Right renal pelvis (tissue), 4 donors: ENCODE data around the gene DNMT3B. TPM values are rescaled to one million over a fixed set of nuclear protein-coding genes. Genes with fewer than 3 reads are reported as not detected.
"Not testable (repeated sequence)": the region's sequence is repeated elsewhere in the genome, so short reads cannot be mapped to it uniquely, and the experiment has no call there.

Experiments
- DNase-seq, 4 donors: peaks; one replicate each; pipeline ENCODE4 v3.0.0-alpha.2; 2013; ENCODE audit warnings: low read depth in 4 of 4, low spot score in 3 of 4, missing footprints in 1 of 4
- polyA plus RNA-seq, 4 donors: library from polyadenylated mRNA; unstranded; fragments of 120-200 nt; gene quantifications; one replicate each; pipeline ENCODE4 v1.2.1, GENCODE V29; 2013; ENCODE audit not compliant: insufficient read length in 4 of 4

Gene DNMT3B
- polyA plus RNA-seq, 4 donors = 7.2 to 7.6 (median 7.4) TPM

DNA sequence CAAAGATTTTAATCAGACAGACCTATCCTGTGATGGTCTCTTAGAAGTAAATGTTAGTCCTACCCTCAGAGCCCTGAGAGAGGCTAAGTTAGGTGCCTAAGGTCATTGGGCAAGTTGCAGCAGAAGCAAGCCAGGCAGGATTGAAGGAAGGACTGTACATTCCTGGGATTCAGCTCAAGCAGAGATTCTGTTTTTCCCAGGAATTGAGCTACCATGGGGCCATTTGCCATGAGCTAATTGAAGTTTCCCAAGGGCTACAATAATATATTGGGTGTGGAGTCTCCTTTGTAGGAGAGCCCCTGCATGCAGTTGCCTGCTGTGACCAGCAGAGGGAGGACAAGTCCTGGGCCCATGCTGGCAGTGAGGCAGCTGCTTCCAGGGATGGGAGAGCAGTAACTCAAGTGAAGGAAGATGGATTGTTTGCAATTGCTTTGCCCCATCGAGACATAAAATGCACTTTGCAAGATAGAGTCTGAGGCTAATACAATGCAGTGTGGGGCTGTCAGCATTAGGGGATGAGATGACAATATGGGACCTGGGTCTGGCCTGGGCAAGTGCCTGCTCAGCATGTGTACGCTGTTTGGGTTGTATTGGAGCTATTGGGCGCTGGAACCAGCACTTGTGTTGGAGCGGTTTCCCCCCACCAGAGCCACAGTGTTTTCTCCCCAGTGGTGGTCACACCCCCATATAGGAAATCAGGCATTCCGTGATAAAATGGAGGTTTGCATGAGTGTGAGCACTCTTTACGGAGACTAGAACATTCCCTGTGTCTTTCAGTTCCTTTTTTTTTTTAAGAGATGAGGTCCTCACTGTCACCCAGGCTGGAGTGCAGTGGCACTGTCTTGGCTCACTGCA lies 27.9 kb downstream of the DNMT3B start:
- peak in 3 of 4 donors; percentile 34 to 55 (median 49) for DNase-seq

DNA sequence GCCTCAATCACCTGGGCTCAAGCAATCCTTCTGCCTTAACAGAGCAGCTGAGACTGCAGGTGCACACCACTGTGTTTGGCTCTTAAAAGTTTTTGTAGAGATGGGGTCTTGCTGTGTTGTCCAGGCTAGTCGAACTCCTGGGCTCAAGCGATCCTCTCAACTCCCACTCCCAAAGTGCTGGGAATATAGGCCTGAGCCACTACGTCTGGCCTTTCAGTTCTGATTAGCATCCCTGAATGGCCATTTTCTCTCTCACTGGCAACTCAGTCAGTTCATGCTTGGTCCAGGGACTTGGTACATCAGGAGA lies 28.5 kb downstream of the DNMT3B start:
- no peak for DNase-seq

DNA sequence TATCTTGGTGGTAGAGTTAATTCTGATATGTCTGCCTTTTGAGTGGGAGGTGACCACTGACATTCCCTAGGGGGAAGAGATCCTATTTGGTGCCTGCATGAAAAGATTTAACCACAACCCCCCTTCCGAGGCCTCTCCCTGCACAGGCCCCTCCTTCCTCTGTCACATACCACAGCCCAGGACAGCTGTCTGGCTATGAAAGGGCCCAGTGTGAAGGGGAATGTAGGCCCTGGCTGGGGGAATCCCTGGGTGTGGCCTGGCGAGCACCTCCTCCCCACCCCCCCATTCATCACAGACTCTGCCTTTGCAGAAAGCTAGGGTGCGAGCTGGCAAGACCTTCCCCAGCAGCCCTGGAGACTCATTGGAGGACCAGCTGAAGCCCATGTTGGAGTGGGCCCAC lies 30.1 kb downstream of the DNMT3B start:
- DNase-seq = no peak

DNA sequence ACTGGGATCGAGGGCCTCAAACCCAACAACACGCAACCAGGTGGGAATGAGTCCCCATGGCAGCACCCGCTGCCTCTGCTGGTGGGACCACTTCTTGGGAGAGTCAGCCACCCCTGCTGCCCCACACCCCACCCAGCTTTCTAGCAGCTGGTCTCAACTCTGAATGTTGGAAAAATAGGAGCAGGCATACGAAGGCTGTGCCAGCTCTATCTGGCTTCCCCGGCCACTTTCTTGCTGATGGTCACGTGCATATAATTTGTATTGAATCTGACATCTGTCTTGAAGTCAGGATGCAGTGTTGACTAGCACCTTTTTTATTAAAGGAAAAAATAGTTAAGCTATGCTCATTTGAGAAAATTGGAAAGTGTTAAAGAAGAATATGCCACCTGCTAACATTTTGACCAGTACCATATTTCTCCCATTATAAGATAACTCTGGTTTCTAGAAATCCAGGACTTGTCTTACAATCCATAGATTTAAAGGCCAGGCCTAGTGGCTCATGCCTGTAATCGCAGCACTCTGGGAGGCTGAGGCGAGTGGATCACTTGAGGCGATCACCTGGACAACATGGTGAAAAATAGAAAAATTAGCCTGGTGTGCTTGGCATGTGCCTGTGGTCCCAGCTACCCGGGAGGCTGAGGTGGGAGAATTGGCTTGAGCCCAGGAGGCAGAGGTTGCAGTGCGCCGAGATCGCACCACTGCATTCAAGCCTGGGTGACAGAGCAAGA lies 30.7 kb downstream of the DNMT3B start:
- no peak for DNase-seq

DNA sequence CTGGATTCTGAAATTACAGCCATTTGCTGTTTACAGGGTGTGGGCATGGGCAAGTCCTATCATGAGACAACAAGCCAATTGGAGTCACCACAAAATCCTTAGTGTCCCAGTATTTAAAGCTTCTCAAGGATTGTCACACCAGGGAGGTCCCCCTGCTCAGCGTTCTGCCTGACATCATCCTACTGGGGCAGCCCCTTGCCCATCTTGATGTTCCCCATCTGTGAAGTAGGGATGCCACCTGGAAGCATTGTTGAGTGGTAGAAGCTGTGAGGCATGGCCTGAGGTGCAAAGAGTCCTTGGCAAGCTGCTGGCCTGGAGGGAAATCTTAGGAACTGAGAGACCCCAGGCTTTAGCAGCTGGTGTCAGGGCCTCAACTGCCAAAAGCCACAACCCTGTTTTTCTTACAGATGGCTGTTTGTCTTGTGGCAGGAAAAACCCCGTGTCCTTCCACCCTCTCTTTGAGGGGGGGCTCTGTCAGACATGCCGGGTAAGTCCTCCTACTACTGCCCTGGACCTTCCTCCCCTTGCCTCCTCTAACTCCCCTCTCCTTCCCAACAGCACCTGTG lies 34.3 kb downstream of the DNMT3B start:
- no peak for DNase-seq

DNA sequence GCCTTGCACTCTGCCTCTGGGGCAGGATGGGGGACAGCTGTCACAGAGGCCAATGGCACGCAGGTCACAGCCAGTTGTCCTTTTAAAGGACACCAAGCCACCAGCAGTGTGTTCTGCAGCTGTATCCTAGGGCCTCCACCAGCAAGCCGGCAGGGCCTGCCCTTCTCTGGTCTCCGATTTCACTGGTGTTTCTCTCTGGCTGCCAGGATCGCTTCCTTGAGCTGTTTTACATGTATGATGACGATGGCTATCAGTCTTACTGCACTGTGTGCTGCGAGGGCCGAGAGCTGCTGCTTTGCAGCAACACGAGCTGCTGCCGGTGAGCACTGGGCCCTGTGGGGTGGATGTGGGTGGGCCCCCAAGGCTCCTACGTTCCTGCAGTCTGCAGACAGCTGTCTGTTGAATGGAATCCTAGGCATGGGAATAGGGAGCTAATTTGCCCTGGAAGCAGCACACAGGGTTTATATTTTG lies 34.8 kb downstream of the DNMT3B start:
- DNase-seq = no peak

DNA sequence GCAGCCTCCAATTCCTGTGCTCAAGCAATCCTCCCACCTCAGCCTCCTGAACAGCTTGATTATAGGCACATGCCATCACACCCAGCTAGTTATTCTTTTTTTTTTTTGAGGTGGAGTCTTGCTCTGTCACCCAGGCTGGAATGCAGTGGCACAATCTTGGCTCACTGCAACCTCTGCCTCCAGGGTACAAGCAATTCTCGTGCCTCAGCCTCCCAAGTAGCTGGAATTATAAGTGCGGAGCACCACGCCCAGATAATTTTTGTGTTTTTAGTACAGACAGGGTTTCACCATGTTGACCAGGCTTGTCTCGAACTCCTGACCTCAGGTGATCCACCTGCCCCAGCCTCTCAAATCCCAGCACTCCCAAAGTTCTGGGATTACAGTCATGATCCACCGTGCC lies 35.4 kb downstream of the DNMT3B start:
- DNase-seq = not testable (repeated sequence)

DNA sequence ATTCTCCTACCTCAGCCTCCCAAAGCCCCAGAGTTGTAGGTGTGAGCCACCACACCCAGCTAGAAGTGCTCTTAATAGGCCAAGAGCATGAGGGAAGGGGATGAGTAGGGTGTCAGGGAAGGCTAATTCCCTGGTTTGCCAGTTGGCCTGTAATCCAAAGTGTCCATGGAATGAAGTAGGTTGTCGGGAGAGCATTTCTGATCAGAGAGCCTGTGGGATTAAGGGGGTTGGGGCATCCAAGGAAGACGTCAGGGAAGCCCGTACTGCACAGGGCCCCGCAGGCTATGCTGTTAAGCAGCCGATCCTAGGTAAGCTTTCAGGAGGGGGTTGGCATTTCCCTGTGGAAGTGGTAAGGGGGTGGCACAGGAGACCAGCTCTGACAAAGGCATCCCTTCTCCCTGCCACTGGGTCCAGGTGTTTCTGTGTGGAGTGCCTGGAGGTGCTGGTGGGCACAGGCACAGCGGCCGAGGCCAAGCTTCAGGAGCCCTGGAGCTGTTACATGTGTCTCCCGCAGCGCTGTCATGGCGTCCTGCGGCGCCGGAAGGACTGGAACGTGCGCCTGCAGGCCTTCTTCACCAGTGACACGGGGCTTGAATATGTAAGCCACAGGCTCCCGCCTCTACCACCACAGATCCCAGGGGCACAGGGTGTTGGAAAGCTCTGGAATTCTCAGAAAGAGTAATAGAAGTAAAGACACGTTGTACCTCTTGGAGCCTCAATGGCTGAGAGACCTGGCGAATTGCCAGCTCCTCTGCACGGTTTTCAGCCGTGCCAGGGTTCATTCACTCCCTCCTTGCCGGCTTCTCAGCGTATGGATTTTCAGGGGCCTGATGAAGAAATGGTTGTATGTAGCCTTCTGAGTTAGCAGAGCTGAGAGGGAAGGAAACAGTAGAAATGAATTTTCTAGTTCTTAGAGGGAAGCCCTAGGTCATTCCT lies 36.1 kb downstream of the DNMT3B start:
- no peak for DNase-seq

DNA sequence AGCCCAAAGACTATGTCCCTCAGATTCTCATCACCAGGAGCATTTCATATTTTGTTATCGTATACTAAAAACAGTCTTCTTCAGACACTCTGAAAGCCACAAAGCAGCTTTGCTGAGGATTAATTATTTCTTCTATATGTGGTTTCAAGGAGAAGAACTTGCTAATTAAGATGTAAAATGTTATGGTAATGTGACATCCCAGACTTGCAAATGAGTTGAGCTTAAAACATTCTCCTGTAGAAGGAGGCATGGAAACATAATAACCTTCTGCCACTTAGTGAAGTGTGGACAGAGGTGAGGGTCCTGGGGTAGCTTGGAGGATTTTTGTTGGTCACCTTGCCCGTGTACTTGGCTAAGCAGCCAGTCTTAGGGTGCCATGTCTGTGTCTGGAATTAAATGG lies 40.9 kb downstream of the DNMT3B start:
- DNase-seq = no peak

DNA sequence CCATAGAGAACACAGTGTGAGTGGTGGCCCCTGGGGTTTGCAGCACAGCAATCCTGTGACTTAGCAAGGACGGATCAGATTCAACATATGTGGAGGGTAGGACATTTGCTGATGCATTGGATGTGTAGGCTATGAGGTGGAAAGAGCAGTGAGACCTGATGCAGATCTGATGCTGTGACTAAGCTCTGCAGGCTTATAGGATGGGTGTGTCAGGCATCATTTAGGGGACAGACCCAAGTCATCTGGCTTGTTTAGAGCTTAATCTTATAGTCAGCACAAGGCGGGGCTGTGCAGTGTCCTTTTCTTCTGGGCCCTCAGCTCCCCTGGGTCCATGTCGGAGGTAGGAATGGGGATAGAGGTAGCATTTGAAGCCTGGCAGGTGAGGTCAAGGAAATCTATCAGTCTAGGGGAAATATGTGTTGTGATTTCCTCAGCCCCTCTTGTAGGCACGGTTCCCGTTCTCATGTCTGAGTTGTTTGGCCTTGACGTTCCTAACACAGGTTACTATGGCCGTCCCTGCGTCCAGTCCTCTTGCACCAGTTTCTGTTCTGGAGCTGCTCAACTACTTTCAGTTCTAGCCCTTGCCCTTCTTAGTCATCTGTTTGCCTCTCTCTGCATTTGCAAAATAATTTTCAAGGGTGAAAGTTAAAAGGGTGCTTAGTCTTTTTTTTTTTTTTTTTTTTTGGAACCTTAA lies 42.0 kb downstream of the DNMT3B start:
- no peak for DNase-seq

DNA sequence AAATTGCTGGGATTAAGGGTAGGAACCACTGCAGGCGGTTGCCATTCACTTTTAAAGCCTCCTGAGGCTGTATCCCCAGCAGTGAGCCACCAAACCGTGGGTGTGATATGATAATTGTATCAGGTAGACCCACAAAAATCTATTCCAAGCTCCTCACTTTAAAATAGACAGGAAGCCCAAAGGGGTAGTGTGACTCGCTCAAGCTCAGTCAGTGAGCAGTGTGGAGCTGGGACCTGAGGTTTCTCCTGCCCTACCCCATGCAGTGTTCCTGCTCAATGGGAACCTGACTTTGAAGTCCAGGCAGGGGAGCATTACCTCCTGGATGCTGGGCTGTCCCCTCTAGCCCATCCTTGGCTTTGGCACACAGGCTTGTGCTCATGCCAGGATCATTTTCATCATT lies 42.6 kb downstream of the DNMT3B start:
- DNase-seq = no peak

DNA sequence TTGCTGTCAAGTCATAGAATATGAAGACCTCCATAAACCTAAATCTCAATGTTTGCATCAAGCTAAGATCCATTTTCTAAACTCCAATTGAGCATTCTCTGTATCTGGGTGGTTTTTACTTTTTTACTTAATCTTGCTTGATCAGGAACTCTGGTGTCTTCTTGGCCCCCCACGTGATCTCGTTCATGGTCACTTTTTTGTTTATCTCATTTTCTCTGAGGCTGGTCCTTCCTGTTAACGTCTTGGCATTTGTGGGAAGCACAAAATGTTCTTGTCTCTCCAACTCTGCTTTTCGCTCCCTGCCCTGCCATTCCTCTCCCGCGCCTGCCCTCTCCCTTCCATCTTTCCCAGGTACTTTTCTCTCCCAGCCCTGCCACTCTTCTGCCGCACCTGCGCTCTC lies 43.5 kb downstream of the DNMT3B start:
- no peak for DNase-seq

DNA sequence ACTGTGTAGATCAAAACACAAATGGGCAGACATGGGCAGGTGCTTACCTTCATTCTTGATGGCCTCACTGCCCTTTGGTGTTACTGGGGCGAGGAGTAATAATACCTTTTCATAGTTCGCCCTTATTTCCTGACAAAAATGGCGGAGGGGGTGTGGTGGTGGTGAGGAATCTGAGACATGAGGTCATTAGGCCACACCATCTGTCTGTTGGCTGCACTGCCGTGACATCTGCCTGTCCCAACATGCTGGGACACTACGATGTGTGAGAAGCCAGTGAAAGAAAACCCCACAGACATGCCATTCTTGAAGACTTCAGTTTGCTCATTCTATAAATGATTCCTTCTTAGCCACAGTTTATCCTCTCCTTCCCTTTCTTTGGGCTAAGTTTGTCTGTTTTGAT lies 44.2 kb downstream of the DNMT3B start:
- no peak for DNase-seq

DNA sequence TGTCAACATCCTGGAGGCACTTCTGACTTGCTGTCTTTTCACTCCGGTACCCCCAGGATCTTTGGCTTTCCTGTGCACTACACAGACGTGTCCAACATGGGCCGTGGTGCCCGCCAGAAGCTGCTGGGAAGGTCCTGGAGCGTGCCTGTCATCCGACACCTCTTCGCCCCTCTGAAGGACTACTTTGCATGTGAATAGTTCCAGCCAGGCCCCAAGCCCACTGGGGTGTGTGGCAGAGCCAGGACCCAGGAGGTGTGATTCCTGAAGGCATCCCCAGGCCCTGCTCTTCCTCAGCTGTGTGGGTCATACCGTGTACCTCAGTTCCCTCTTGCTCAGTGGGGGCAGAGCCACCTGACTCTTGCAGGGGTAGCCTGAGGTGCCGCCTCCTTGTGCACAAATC lies 45.5 kb downstream of the DNMT3B start:
- no peak for DNase-seq

DNA sequence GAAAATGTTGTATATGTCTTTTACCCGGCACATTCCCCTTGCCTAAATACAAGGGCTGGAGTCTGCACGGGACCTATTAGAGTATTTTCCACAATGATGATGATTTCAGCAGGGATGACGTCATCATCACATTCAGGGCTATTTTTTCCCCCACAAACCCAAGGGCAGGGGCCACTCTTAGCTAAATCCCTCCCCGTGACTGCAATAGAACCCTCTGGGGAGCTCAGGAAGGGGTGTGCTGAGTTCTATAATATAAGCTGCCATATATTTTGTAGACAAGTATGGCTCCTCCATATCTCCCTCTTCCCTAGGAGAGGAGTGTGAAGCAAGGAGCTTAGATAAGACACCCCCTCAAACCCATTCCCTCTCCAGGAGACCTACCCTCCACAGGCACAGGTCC lies 46.3 kb downstream of the DNMT3B start:
- DNase-seq = no peak

DNA sequence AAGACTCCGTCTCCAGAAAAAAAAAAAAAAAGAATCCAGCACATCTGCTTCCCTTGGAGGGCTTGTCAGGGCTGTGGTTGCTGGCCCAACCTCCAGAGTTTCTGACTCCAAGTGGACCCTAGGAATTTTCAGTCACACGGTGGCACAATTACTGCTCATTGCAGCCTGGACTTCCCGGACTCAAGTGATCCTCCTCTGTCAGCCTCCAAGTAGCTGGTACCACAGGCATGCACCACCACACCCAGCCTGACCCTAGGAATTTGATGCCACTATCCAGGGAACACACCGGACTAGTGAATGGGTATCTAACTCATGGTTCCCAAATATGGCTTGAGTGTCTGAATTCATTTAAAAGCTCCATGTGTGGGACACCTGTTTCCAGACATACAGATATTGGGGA lies 47.7 kb downstream of the DNMT3B start:
- DNase-seq = no peak

DNA sequence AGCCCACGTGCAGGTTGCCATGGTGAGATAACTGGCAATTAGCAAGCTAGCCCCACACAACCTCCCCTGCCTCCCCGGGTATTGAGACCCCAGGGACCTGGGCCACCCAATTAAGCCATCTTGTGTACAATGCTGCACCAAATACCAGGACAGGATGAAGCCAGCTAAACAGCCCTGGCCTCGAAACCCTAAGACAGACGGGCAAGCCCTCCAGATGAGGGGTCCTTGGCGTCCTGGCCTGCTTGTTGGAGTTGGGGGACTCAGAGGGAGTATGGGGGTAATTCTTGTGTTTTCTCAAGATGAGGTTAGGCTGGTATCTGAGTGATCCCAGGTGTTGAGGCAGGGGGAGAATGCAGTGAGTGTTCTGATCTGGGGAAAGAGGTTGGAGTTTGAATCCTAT lies 48.8 kb downstream of the DNMT3B start:
- no peak for DNase-seq

DNA sequence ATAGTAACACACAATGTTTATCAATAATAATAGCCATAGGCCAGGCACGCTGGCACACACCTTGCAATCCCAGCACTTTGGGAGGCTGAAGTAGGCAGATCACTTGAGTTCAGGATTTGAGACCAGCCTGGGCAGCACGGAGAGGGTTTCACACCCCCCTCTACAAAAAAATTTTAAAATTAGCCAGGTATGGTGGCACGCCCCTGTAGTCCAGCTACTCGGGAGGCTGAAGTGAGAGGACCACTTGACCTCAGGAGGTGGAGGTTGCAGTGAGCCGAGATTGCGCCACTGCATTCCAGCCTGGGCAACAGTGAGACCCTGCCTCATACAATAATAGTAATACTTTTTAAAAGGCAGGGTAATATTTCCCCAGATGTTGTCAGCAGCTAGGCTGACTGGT lies 49.7 kb downstream of the DNMT3B start:
- DNase-seq = no peak

DNA sequence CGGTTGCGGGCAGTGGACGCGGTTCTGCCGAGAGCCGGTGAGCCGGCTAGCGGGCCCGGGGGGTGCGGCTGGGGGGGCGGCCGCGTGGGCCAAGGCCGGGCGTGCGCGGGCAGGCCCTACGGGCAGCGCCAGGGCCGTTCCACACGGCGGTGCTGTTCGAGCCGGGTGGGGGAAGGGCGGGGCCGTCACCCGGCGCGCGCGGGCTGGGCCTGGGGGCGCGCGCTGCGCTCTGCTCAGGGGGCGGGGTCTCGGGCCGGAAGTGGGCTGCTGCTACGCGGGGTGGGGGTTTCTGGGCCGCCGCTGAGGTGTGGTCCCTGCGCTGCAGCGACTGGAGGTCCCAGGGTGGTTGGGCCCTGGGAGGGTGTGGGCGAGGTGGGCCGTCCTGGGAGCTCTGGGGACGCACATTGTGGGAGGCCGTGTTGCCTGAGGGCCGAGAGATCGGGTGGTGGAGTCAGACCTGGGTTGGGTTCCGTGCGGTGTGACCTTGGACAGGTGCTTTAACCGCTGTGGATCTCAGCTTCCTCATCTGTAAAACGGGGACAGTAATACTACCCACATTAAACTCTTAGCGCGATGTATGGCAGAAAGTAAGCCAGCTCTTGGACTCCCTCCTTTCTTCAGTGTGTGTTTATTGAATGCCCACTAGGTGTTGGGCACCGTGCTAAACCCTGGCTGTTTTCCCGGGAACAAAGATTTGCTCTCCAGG lies 58.0 kb downstream of the DNMT3B start:
- peak; percentile 50 to 75 (median 60) for DNase-seq
